RPMI8226 (cell line): ENCODE results near the gene HLA-G.
A peak's percentile ranks its signal among the peaks of the same experiment; 100 is the strongest.

Source experiments
- DNase-seq: peaks from one replicate; pipeline ENCODE4 v3.0.0-alpha.2; 2015

HLA-G gene

DNA sequence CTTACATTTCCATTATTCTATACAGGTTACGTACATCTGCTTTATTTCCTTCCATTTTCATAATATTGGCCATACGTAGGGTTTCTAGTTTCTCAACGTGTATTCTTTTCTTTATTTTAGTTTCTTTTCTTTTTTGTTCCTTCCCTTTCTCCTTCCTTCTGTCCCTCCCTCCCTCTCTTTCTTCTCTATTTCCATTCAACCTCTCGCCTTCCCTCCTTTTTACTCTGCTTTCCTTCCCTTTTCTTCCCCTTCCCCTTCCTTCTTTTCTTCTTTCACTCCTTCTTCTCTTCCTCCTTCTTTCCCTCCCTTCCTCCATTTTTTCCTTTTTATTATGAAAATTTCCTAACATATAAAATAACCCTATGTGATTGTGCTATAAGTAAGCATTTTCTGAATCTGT, 8.7 kb upstream of the HLA-G start:
- DNase-seq: no peak

DNA sequence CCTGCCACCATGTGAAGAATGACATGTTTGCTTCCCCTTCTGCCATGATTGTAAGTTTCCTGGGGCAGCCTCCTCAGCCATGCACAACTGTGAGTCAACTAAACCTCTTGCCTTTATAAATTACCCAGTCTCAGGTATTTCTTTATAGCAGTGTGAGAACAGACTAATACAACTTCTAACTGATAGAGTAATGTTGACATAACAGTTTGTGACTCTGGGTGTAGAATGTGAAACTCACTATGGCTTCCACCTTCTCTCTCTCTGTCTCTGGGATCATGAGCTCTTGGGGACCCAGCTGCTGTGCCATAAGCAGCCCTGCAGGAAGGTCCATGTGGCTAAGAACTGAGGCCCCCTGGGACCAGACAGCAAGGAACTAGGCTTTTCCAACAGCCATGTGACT, 3.5 kb upstream of the HLA-G start:
- no peak for DNase-seq

DNA sequence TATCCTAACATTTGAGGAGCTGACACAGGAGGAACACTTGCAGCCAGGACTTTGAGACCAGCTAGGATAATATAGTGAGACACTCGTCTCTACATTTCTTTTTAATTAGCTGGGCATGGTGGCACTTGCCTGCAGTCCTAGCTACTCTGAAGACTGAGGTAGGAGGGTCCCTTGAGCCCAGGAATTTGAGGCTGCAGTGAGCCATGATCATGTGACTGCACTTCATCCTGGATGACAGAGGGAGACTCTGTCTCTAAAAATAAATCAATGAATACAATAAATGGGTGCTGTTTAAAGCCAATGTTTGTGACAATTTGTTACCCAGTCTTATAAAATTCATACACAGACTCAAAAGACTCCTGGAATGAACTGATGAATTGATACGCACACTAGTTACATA, 1.8 kb upstream of the HLA-G start:
- DNase-seq: no peak

DNA sequence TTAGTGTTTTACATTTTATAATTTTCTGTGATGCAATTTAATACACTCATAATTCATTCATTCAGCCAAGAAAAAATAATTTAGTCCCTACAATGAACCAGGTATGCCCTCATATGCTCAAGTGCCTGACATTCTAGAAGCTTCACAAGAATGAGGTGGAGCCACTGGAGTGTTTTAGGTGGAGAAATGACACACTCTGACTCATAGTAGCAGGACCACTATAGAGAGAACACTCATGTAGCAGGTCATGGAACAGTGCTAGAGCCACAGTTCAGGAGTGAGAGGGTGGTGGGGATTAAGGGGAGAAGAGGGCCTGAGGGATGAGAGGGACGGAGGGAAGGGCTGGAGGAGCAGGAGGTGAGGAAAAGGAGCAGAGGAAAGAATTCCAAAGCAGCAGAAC, 1.4 kb upstream of the HLA-G start:
- DNase-seq: no peak

DNA sequence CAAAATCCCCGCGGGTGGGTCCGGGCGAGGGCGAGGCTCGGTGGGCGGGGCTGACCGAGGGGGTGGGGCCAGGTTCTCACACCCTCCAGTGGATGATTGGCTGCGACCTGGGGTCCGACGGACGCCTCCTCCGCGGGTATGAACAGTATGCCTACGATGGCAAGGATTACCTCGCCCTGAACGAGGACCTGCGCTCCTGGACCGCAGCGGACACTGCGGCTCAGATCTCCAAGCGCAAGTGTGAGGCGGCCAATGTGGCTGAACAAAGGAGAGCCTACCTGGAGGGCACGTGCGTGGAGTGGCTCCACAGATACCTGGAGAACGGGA, 809 bp downstream of the HLA-G start:
- DNase-seq: no peak

DNA sequence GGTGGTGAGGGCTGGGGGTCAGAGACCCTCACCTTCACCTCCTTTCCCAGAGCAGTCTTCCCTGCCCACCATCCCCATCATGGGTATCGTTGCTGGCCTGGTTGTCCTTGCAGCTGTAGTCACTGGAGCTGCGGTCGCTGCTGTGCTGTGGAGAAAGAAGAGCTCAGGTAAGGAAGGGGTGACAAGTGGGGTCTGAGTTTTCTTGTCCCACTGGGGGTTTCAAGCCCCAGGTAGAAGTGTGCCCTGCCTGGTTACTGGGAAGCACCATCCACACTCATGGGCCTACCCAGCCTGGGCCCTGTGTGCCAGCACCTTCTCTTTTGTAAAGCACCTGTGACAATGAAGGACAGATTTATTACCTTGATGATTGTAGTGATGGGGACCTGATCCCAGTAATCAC, 2.1 kb downstream of the HLA-G start:
- DNase-seq: no peak

DNA sequence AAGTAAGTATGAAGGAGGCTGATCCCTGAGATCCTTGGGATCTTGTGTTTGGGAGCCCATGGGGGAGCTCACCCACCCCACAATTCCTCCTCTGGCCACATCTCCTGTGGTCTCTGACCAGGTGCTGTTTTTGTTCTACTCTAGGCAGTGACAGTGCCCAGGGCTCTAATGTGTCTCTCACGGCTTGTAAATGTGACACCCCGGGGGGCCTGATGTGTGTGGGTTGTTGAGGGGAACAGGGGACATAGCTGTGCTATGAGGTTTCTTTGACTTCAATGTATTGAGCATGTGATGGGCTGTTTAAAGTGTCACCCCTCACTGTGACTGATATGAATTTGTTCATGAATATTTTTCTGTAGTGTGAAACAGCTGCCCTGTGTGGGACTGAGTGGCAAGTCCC, 2.8 kb downstream of the HLA-G start:
- no peak for DNase-seq

DNA sequence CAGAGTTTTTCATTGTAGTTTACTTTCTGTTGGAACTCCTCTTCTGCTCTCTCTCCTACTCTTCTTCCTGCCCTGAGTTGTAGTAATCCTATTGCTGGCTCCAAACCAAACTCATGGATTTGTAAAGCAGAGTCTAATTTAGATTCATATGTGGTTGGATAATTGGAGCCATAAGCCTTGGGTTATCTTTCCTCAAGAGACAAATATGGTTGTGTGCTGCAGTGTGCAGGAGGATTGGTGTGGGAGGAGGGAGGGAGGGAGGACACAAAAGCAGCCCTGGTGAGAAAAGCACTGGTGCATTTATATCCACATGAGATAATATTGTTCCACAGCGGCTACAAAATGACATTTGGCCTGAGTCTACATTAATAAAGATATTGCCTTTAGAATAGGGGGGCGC, 4.2 kb downstream of the HLA-G start:
- no peak for DNase-seq

DNA sequence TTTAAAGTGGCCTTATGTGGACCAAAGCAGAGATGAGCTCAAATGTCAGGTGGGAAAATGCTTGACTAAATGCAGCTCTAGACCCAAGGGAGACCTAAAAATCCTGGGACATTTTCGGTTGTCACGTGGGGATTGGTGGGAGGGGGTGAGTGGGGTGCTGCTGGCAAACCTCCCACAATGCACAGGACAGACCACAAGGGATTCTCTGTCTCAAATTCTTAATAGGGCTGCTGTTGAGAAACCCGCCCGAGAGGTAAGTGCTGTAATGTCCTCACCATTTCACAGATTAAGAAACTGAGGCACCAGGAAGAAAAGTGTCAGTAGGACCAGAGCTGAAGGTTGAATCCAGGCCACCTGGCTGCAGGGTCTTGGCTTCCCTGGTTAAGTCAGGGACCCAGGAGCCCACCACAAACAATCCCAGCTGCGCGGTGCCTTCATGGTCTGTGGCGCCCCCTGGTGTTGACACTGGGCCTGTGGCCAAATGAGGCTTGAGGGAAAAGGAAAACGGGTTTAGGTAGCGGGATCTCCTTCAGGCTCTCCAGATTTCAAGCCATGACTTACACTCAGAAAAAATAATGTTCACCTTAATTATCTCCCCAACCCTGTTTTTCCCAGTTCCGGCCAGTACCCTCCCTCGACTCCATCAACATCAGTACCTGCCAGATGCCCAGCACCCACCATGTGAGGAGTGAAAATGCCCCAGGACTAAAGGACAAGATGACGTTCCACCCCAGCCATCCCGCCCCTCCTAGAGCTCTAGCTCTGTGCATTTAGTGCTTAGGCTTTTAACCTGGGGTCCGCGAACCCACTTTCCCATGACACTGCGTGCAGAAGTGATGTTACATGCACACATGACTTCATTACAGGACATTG, 7.2 kb downstream of the HLA-G start:
- peak; percentile 36 for DNase-seq

DNA sequence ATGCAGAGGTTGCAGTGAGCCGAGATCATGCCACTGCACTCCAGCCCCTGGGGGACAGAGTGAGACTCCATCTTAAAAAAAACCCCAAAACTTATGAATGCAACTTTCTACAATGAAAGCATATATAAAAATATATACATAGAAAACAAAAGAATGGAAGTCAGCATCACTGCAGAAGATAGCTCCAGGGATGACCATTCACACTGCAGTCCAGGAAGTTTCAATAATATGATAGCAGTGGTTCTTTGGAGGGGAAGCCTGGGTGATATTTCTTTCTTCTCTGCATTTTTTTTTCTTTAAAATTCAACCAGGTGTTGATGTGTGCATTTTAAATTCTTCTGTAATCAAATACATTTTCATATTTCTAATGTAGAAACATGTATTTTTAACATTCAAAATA, 12.3 kb downstream of the HLA-G start:
- DNase-seq: no peak

DNA sequence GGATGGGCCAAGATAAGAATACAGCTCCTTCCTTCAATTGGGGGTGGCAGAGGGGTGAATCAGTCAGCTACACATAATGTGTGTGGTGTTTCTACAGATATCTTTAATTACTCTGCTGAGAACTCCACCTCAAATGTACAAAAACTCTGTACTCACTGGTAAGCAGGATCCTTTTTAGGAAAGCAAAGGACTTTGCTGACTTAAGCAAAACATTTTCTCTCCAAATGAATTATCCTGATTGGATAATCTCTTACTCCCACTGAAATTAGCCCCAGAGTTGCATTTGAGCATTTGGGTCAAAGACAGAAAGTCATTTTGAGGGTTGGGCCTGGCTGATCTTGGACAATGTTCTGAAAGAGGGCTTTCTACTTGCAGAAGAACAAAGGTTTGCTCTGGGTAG, 13.4 kb downstream of the HLA-G start:
- DNase-seq: no peak

DNA sequence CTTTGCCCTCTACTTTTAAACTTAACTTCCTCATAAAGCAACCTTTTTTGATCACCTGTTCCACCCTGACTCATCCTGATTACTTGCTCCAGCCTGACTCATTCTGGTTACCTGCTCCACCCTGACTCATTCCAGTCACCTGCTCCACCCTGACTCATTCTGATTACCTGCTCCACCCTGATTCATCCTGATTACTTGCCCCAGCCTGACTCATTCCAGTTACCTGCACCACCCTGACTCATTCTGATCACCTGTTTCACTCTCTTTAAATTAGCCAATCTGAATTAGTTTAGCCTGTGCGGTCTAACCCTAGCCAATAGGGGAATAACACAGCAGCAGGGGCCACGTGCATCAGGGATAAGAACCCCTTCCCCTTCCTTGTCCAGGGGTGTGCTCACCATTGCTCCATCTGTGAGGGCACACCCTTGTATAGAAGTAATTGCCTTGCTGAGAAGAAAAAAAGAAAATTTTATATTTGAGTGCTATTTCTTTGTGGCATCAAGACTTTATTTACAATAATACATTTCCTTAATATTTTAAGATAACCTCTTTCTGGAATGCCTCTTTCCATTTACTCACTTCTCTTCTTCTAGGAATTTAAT, 17.9 kb downstream of the HLA-G start:
- DNase-seq: no peak

DNA sequence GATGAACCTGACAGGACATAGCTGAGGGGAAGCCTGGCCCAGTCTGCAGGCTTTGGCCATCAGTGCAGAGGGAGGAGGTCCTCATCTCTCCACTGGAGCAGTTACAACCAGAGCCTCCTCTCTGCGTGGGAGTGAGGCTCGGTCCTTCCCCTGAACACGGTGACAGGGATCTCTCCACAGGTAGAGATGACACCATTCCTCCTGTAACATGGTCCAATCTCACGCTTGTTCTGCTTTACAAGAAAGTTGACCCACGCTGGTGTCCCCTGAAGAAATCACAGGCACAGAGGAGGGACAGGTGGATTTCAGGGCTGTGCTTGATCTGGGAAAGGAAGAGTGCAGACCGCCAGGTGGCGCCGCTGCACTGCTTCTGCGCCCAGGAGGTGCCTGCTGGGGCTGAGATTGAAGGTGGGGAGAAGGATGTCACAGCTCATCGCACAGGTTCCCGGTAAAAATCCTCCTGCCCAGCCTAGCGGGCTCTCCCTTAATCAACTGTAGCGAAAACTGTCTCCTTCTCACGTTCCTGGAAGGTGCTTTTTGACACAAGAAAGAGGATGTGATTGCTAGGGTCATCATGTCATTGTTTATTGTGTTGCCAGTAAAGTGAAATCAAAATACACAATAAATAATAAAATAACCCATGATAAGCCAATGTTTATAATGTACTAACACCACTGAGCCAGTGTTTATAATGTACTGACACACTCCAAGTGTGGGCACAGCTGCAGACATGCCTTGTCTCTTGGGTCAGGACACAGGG, 20.4 kb downstream of the HLA-G start:
- peak; percentile 85 for DNase-seq

DNA sequence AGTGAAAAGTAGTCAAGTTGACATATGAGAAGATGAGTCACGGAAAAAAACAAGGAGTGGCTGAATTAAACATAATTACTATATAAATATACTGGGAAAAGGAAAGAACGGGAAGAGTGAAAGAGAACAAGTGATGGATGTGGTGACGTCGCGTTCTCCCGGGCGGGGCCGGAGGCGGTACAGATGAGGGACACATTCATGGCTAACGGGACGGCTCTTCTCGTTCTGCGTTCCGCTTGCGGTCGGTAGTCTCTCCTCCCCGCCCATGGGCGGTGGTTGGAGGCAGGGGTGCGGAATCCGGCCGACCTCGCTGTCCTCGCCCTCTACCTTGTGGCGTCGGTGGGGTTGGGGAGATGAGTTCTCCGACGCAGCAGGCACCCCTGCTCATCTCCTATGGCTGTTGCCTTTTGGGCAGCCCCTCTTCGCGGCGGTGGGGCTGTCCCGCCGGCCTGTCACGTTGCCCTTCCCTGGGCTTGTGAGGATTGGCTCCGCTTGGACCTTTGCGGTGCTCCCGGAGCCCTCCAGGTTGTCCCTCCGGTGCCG, 22.5 kb downstream of the HLA-G start:
- no peak for DNase-seq

DNA sequence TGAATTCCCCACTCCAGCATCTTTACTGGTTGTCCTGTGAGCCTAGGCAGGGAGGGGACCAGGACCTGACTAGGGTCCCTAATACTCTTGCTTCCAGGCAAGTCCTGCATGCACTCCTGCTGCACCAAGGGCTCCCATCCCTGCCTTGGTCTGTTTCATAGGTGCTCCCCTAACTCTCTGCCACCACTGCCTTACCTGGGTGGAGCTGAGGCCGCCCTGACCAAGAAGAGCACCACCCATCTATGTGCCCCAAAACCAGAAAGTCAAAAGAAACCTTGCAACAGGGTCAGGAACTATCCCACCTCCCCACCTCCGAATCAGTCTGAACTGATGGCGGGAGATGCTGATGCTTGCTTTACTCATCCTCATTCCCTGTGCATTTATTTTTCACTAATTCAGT, 23.6 kb downstream of the HLA-G start:
- DNase-seq: no peak

DNA sequence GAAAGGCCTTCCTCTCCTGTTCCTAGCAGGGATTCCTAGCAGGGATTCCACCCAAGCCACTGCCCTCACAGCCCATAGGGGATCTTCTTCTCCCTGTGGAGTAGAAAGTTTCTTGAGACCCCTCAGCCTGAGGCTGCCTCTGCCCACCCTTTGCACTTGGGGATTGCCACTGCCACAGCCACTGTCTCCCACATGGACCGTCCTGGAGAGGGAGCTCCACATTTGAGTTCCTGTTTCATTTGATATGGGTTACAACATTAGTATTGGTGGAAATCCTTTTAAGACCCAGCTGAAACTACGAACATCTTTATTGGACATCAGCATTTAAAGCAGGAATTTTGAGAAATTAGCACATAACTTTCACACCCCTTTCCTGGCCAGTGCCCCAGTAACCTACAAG, 25.6 kb downstream of the HLA-G start:
- DNase-seq: no peak

DNA sequence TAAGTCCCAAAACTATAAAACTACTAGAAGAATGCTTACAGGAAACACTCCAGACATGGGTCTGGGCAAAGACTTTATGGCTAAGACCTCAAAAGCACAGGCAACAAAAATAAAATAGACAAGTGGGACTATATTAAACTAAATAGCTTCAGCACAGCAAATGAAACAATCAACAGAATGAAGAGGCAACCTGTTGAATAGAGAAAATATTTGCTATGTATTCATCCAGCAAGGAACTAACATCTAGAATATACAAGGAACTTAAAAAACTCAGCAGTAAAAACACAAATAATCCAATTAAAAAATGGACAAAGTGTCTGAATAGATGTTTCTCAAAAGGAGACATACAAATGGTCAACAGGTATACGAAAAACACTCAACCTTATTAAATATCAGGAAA, 30.4 kb downstream of the HLA-G start:
- no peak for DNase-seq

DNA sequence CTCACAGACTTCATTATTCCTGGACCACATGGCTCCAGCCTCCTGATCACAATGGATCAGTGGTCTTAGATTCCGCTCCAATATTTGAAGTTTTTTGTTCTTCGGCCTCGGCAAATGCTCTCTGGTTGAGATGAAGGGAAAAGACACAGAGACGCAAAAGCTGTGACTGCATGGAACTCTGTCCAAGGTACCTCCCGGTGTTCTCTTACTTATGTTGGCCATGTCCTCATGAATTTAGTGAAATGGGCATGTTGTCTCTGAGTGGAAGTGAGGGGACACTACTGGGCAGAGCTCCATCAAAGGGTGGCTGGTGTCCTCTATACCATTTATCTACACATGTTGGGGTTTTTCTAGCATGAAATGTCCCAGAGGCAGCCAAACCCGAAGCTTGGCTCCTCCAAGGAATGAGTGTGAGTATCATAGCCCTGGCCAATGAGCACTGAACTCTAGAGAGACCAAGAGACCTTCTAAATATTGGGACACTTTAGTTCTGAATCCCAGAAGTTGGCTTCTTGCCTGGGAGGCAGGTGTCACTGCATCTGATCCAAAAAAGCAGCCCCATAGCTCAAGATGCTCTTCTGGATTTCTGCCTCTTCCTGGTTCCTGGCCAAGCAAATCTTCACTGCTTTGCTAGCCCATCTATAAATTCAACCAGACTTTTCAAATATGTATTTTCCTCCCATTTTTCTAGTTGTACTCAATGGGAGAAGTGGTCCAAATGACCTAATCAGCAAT, 34.1 kb downstream of the HLA-G start:
- no peak for DNase-seq

DNA sequence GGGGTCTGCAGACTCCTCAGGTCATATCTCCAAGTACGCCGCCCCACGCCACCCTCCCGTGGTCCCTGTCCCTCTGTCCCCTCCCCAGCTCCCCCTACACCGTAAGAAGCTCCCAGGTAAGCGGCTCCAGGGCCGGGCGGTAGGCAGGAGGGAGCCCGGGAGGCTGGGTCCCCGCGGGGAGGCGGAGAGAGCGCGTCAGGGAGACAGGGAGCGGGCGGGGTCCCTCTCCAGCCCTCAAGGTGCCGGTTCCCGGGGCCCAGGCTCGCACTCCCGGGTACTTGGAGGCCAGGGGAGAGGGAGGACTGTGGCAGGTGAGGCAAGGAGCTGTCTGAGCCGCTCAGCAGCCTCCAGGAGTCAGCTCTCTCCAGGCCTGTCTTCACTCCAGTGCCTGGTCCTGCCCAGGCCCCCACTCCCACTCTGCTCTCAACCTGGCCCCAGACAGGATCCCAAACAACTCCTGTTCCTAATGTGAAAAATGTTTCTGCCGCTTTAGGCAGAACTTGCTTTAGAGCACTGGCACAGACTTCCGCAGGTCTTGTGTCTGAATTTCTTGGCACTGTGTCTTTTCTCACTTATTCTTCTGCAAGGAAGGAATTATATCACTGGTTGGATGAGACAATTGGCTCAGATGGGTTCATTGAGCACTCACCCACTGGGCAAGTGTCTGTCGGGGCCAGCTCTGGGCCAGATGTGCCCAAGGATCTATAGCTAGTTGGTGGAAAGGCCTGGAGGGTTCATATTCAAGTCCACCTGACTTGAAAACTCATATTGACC, 36.6 kb downstream of the HLA-G start:
- DNase-seq: peak; percentile 51

DNA sequence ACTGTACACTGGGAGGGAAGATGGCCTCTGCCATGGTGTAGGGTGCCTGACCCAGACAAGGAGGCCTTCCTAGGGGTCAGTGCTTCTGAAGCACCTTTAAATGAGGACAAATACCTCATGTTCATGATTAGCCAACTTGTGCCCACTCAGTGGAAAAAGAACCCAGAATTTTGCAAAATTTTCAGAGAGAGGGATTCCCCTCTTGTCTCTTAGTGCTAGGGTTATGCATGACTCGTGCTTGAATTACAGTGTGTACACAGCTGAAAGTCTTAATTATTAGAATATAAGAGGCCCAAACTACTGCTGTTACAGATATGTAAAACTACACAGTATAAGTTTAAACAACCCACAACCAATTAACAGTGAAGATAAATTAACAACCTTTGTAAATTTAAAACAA, 38.0 kb downstream of the HLA-G start:
- no peak for DNase-seq

DNA sequence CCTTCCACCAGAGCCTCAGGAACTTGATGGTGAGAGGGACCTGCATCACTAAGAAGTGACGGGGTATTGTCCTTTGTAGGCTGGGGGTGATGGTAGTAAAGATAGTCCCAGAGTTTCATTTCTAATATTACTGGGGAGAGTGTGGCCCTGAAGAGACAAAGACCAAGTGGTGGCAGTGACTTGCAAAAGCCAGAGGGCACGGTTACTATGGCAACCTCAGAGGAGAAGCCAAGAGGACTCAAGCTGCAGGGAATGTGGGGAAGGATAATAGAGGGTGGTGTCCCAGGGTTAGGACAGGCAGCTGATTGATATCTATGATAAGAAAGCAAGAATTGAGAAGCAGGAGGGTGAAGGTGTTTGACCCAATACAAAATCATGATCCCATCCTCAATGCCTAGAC, 42.5 kb downstream of the HLA-G start:
- DNase-seq: no peak

DNA sequence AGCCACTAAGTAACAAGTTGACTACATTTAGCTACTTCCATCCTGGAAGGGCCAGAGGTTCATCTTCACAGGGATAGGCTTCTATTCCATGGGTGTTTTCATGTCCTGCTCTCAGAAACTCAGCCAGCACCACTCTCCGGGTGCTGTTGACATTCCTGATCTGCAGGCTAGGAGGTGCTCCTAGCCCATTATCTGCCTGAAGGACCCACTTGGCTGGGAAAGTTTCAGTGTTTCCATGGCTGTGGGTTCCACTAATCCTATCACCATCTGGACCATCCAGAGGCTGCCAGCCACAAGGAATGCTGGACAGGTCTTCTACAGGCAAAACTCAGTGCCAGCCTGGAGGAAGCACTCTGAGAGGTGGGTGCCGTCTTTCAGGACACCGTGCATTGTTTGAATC, 45.2 kb downstream of the HLA-G start:
- no peak for DNase-seq
